Loucy (cell line): ENCODE results near the gene ACSF2.

Experiments
- EZH2phosphoT487 ChIP-seq: fragments of 200-600 bp; IDR thresholded peaks from 2 replicates; pipeline ENCODE4 v1.6.1; 2018; ENCODE audit warnings: antibody characterized with exemption, mild to moderate bottlenecking, moderate library complexity, borderline replicate concordance
- TF ChIP-seq, protein P1 (sequence below): fragments of 200-600 bp; sonication (generic); conservative IDR thresholded peaks from 2 replicates; pipeline ENCODE4 v1.5.1; 2014; ENCODE audit warnings: mild to moderate bottlenecking, antibody characterized with exemption, low read length

DNA sequence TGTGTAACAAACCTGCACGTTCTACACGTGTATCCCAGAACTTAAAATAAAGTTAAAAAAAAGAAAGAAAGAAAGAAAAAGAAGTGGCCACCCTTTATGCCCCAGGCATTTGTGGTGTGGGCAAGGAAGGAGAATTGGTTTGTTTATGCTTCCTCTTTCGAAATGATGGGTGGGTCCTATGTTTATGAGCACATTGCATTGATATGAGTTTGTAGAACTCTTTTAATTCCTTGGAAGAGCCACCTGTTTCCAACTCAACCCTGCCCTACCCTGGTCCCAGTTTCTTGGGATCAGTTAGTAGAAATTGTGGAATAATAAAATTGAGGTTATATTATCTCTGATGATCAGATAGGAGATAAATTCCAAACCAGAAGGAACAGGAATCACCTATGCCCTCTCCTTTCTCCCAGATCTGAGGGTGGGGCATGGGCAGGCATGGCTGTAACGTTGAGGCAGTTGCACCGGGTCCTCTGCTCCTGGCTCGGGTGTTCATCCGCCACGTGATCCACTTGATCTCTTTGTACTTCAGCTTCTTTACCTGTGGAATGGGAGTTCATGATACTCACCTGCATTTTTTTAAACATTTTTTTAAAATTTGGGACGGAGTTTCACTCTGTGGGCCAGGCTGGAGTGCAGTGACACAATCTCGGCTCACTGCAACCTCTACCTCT lies 26.7 kb downstream of the ACSF2 start:
- TF ChIP-seq, protein P1, sequence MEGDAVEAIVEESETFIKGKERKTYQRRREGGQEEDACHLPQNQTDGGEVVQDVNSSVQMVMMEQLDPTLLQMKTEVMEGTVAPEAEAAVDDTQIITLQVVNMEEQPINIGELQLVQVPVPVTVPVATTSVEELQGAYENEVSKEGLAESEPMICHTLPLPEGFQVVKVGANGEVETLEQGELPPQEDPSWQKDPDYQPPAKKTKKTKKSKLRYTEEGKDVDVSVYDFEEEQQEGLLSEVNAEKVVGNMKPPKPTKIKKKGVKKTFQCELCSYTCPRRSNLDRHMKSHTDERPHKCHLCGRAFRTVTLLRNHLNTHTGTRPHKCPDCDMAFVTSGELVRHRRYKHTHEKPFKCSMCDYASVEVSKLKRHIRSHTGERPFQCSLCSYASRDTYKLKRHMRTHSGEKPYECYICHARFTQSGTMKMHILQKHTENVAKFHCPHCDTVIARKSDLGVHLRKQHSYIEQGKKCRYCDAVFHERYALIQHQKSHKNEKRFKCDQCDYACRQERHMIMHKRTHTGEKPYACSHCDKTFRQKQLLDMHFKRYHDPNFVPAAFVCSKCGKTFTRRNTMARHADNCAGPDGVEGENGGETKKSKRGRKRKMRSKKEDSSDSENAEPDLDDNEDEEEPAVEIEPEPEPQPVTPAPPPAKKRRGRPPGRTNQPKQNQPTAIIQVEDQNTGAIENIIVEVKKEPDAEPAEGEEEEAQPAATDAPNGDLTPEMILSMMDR = no peak
- no peak for TF ChIP-seq EZH2phosphoT487
